ENCODE measurements around the gene ZFYVE28. TPM values are rescaled to one million over a fixed set of nuclear protein-coding genes. Genes with fewer than 3 reads are reported as not detected.

The ZFYVE28 gene
- total RNA-seq, 3 donors from 2014 or later, result 12.3 to 14.1 (median 13.9) TPM

- Histone ChIP-seq H3K36me3 (no peaks in the 10 kb centered on the region), H3K27me3 (no peaks in the 10 kb centered on the region), H3K27ac (no peak overlapping the region), H3K4me3 (peak overlapping the region in 2 of 3 donors; percentile 36 to 51), H3K4me1 (no peaks in the 10 kb centered on the region), H3K9me3 (no peaks in the 10 kb centered on the region)
- intact Hi-C loops (cut with DNase I; ENCODE audit: low total_unique reads), result no loop called here
- no peak for DNase-seq (ENCODE audit: low spot score in 2 of 2)
- TF ChIP-seq POLR2A (IDR thresholded peaks at IDR 0.05) (no peak), CTCF (IDR thresholded peaks at IDR 0.05) (no peak), POLR2AphosphoS5 (IDR thresholded peaks at IDR 0.05) (no peak)
These were observed 24.8 kb downstream of the ZFYVE28 start for GRCh38 chr4:2393353-2394270.

GRCh38 chr4:2390784-2391421 lies 27.5 kb downstream of the ZFYVE28 start:
- TF ChIP-seq CTCF (IDR thresholded peaks at IDR 0.05) (no peak), POLR2A (IDR thresholded peaks at IDR 0.05) (no peak), POLR2AphosphoS5 (IDR thresholded peaks at IDR 0.05) (no peak)
- Histone ChIP-seq H3K4me3 (no peak overlapping the region), H3K27ac (no peak overlapping the region), H3K9me3 (no peaks in the 10 kb centered on the region), H3K27me3 (no peaks in the 10 kb centered on the region), H3K4me1 (no peaks in the 10 kb centered on the region), H3K36me3 (no peaks in the 10 kb centered on the region)
- no peak for DNase-seq (ENCODE audit: low spot score in 2 of 2)
- intact Hi-C loops (cut with DNase I; ENCODE audit: low total_unique reads), result no loop called here

GRCh38 chr4:2390146-2390545 lies 28.3 kb downstream of the ZFYVE28 start:
- H3K4me3 ChIP-seq, result no peak overlapping the region
- H3K27me3 ChIP-seq, result no peaks in the 10 kb centered on the region
- no peaks in the 10 kb centered on the region for H3K4me1 ChIP-seq
- intact Hi-C loops (cut with DNase I; ENCODE audit: low total_unique reads), result no loop called here
- H3K27ac ChIP-seq, result no peak overlapping the region
- no peak for DNase-seq (ENCODE audit: low spot score in 2 of 2)
- no peaks in the 10 kb centered on the region for H3K36me3 ChIP-seq
- TF ChIP-seq POLR2AphosphoS5 (IDR thresholded peaks at IDR 0.05) (no peak), CTCF (IDR thresholded peaks at IDR 0.05) (no peak), POLR2A (IDR thresholded peaks at IDR 0.05) (no peak)
- H3K9me3 ChIP-seq, result no peaks in the 10 kb centered on the region

- Histone ChIP-seq H3K4me3 (no peak overlapping the region), H3K4me1 (no peaks in the 10 kb centered on the region), H3K27ac (no peak overlapping the region), H3K27me3 (no peaks in the 10 kb centered on the region), H3K36me3 (no peaks in the 10 kb centered on the region), H3K9me3 (no peaks in the 10 kb centered on the region)
- no peak for DNase-seq (ENCODE audit: low spot score in 2 of 2)
- TF ChIP-seq POLR2AphosphoS5 (IDR thresholded peaks at IDR 0.05) (no peak), CTCF (IDR thresholded peaks at IDR 0.05) (no peak), POLR2A (IDR thresholded peaks at IDR 0.05) (no peak)
- intact Hi-C loops (cut with DNase I; ENCODE audit: low total_unique reads), result no loop called here
These were observed 28.8 kb downstream of the ZFYVE28 start for GRCh38 chr4:2389691-2390090.
